DMS79 (cell line): ENCODE measurements around the gene RAB6C.
"Not testable (repeated sequence)": the region's sequence is repeated elsewhere in the genome, so short reads cannot be mapped to it uniquely, and the experiment has no call there.

Experiments used
- DNase-seq: peaks from one replicate; lab custom pipeline; 2025; lab: John Stamatoyannopoulos, UW

RAB6C gene

DNA sequence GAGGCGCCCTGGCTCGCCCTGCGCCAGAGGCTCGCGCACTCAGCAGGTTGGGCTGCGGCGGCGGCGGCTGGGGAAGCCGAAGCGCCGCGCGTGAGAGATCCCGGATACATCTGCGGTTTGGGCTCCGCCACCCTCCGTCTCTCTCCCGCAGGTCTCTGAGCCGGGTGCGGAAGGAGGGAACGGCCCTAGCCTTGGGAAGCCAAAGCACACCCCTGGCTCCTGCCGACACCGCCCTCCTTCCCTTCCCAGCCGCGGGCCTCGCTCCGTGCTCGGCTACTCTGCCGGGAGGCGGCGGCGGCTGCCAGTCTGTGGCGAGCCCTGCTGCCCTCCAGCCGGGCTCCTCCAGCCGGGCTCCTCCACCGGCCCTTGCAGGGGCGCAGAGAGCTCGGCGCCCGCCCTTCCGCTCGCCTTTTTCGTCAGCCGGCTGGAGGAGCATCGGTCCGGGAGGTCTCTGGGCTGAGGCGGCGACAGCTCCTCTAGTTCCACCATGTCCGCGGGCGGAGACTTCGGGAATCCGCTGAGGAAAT is at the start of gene RAB6C:
RAB6C (plus strand) TSS at position 38 of the 527 bp plus-strand sequence; CDS start at position 488, 450 bp downstream.
- not testable (repeated sequence) for DNase-seq

GRCh38 chr2:129930451-129930850 is 49.0 kb upstream of the RAB6C start:
- no peak for DNase-seq

GRCh38 chr2:129933387-129933786 is 46.1 kb upstream of the RAB6C start:
- DNase-seq = not testable (repeated sequence)

GRCh38 chr2:129934044-129934822 is 45.2 kb upstream of the RAB6C start:
- no peak for DNase-seq

DNA sequence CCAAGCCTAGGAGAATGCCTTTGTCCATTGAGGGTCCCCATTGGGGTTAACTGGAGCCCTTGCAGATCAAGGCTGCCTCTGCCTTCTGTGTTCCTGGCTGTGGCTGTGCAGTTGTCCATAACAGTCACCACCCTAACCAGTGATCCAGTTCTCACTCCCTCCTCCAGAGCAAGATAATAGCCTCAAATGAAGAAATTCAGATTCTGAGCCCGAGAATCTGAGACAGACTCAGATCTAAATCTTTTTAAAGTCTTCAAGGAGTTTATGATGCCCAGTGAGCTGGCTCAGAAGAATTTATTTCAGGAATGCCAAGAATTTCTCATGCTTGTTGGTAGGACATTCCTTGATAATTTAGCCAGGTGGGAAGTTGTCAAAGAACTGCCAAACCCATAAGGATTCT is 44.3 kb upstream of the RAB6C start:
- DNase-seq = no peak

DNA sequence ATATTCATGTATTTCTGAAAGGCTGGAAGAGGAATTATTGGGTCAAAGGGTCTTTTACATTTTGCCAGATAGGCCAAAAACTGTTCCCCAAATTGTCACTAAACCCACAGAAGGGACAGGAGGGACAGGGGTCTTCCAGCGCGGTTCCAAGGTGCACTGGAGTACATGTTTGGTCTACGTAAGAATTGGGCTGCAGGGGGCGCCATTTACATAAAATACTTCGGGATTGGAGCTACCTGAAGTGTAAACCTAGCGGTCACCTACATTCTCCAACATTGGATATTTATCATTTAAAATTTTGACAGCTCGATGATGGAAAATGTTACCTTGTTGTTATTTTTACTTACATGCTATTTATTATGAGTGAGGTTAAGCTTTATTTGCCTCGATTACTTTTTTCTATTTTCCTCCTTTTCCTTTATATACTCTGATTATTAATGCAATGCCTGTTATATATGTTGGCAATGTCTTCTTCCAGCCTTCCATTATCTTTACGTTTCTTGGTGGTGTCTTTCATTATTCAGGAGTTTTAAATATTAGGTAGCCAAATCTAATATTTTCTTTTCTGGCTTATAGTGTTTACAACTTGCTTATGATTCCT is 43.0 kb upstream of the RAB6C start:
- peak; percentile 14 for DNase-seq

GRCh38 chr2:129938850-129939471 is 40.5 kb upstream of the RAB6C start:
- not testable (repeated sequence) for DNase-seq

DNA sequence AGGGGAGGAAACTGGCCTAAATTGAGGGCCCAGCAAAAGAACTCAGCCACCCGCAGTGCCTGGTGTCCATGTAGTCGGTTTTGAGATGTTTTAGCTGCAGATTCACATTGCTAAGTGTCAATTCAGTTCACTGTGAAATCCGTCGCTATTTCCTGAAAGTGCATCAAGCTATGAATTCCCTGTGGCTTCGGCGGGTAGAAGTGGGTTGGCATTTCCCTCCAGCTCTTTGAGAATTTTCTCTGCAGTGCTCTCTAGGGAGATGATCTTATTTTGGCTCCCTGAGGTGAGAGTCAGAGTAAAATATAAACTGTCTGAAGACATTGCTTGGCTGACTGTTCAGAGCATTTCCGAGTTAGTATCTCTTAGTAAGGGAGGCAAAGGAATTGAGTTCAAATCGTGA is 36.0 kb upstream of the RAB6C start:
- not testable (repeated sequence) for DNase-seq

GRCh38 chr2:129945557-129945956 is 33.9 kb upstream of the RAB6C start:
- no peak for DNase-seq

GRCh38 chr2:129947712-129948111 is 31.8 kb upstream of the RAB6C start:
- not testable (repeated sequence) for DNase-seq

- not testable (repeated sequence) for DNase-seq
These were observed 23.3 kb upstream of the RAB6C start for GRCh38 chr2:129956171-129956570.

- no peak for DNase-seq
These were observed 21.6 kb upstream of the RAB6C start for GRCh38 chr2:129957891-129958290.

GRCh38 chr2:129958736-129959135 is 20.7 kb upstream of the RAB6C start:
- not testable (repeated sequence) for DNase-seq

DNA sequence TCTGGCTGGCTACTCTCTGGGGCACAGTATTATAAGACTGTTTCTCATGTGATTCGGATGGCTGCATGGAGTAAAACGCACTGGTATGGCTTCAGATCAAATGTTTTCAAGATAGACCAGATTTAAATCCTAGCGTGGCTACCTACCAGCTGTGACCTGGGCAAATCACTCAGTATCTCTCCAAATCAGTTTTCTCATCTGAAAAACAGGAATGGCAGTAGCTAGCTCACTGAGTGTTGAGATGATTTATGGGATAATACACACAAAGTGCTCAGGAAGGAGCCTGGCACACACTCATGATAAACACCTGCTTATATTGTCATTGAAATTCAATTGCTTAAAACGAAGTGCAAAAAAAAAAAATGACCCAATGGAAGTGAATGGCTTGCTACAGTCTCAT is 10.9 kb upstream of the RAB6C start:
- DNase-seq = peak; percentile 78

- DNase-seq = no peak
These were observed 4.3 kb upstream of the RAB6C start for GRCh38 chr2:129975016-129975774.

- DNase-seq = not testable (repeated sequence)
These were observed 2.5 kb upstream of the RAB6C start for GRCh38 chr2:129976969-129977368.

DNA sequence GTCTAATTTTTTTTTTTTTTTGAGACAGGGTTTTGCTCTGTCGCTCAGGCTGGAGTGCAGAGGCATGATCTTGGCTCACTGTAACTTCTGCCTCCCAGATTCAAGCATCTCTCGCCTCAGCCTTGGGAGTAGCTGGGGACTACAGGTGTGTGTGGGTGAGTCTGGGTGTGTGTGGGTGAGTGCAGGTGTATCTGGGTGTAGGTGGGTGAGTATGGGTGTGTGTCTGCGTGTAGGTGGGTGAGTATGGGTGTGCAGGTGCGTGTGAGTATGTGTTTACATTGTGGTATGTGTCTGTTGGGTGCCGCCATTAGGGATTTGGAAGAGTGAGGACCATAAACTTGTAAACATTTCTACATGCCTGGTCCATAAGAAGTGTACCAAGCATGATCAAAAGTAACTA is 1.5 kb upstream of the RAB6C start:
- no peak for DNase-seq

DNA sequence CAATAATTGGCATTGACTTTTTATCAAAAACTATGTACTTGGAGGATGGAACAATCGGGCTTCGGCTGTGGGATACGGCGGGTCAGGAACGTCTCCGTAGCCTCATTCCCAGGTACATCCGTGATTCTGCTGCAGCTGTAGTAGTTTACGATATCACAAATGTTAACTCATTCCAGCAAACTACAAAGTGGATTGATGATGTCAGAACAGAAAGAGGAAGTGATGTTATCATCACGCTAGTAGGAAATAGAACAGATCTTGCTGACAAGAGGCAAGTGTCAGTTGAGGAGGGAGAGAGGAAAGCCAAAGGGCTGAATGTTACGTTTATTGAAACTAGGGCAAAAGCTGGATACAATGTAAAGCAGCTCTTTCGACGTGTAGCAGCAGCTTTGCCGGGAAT is 780 bp downstream of the RAB6C start:
- DNase-seq = not testable (repeated sequence)

GRCh38 chr2:129981689-129982088 is 2.2 kb downstream of the RAB6C start:
- DNase-seq = not testable (repeated sequence)

- no peak for DNase-seq
These were observed 5.0 kb downstream of the RAB6C start for GRCh38 chr2:129984426-129984825.

DNA sequence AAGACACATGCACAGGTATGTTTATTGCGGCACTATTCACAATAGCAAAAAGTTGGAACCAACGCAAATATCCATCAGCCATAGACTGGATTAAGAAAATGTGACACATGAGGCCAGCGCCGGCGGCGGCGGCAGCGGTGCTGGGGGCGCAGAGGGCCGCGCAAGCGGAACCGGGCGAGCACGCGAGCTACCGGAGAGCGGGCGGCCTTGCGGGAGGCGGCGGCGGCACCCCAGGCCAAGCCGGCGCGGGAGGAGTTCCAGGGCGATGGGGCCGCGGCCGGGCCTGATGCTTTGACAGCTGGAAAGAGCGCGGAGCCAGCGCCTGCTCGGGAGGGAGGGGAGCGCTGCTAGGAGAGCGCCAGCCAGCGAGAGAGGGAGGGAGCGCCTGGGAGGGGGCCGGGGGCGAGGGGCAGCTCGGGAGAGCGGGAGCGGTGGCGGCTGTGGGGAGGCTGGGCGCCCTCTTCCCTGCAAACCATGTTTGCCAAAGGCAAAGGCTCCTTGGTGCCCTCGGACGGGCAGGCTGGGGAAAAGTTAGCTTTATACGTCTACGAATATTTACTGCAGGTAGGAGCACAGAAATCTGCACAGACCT is 13.0 kb downstream of the RAB6C start:
- not testable (repeated sequence) for DNase-seq

DNA sequence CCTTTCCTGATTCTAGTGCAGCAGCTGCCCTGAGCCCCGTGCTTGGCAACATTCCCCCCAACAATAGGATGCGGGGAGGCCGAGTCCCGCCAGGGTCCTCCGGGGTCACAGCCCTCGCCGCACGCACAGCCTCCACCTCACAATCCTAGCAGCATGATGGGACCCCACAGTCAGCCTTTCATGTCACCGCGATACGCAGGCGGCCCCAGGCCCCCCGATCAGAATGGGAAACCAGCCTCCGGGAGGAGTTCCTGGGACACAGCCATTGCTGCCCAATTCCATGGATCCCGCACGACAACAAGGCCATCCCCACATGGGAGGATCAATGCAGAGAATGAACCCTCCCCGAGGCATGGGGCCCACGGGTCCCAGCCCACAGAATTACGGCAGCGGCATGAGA is 13.7 kb downstream of the RAB6C start:
- not testable (repeated sequence) for DNase-seq
